Mesenchymal stem cell (in vitro differentiated cells and primary cell): Measurements from ENCODE around the gene KBTBD7.

Source experiments
- DNase-seq: peaks from one replicate; pipeline ENCODE4 v3.0.0-alpha.2; 2013
- H2AFZ ChIP-seq: one replicate; pipeline ENCODE4 v1.6.1; 2013; ENCODE audit warnings: low read depth, mild to moderate bottlenecking, control low read depth, inconsistent platforms, low read length, moderate library complexity
- H2AK5ac ChIP-seq: 2 replicates; pipeline ENCODE4 v1.6.1; 2013; ENCODE audit warnings: low read length, moderate library complexity, mild to moderate bottlenecking, inconsistent platforms; ENCODE audit not compliant: severe bottlenecking
- H2BK120ac ChIP-seq: one replicate; pipeline ENCODE4 v1.6.1; 2013; ENCODE audit warnings: low read depth, mild to moderate bottlenecking, inconsistent platforms, low read length, moderate library complexity
- H2BK12ac ChIP-seq, 2 experiments: one replicate each; pipeline ENCODE4 v1.6.1; 2013; ENCODE audit warnings: inconsistent platforms in 2 of 2, low read length in 2 of 2, mild to moderate bottlenecking in 2 of 2, moderate library complexity in 2 of 2, control low read depth in 1 of 2
- H2BK15ac ChIP-seq: one replicate; pipeline ENCODE4 v1.6.1; 2013; ENCODE audit warnings: mild to moderate bottlenecking, low read depth, inconsistent platforms; ENCODE audit not compliant: poor library complexity, severe bottlenecking
- H2BK5ac ChIP-seq: 2 replicates; pipeline ENCODE4 v1.6.1; 2013; ENCODE audit warnings: low read depth, mild to moderate bottlenecking, low read length, control low read depth, inconsistent platforms; ENCODE audit not compliant: poor library complexity, severe bottlenecking
- H3K14ac ChIP-seq, 2 experiments: one replicate each; pipeline ENCODE4 v1.6.1; 2013; ENCODE audit warnings: inconsistent platforms in 2 of 2, low read length in 2 of 2, control low read depth in 1 of 2, mild to moderate bottlenecking in 1 of 2, moderate library complexity in 1 of 2
- H3K18ac ChIP-seq, 2 experiments: one replicate each; pipeline ENCODE4 v1.6.1; 2013; ENCODE audit warnings: inconsistent platforms in 2 of 2, low read length in 2 of 2, control low read depth in 1 of 2, low read depth in 1 of 2, mild to moderate bottlenecking in 1 of 2
- H3K23ac ChIP-seq, 2 experiments: one replicate each; pipeline ENCODE4 v1.6.1; 2013; ENCODE audit warnings: inconsistent platforms in 2 of 2, low read length in 2 of 2, mild to moderate bottlenecking in 2 of 2, moderate library complexity in 2 of 2, control low read depth in 1 of 2
- H3K27ac ChIP-seq: 2 replicates; pipeline ENCODE4 v1.5.1; 2013; ENCODE audit warnings: mild to moderate bottlenecking, moderate library complexity, low read length, control low read depth, inconsistent platforms; ENCODE audit not compliant: poor library complexity, severe bottlenecking
- H3K27me3 ChIP-seq, 2 experiments: 2 replicates each; pipeline versions ENCODE4 v1.6.1 to v1.7.0; 2013; ENCODE audit warnings: low read length in 2 of 2, mild to moderate bottlenecking in 2 of 2, moderate library complexity in 2 of 2, control low read depth in 1 of 2, inconsistent platforms in 1 of 2; ENCODE audit not compliant: control insufficient read depth in 1 of 2, insufficient read depth in 1 of 2
- H3K36me3 ChIP-seq, 2 experiments: 2 replicates each; pipeline versions ENCODE4 v1.6.1 to v1.7.0; 2013; ENCODE audit warnings: low read length in 2 of 2, control low read depth in 1 of 2, inconsistent platforms in 1 of 2, low read depth in 1 of 2, mild to moderate bottlenecking in 1 of 2; ENCODE audit not compliant: insufficient read depth in 2 of 2, control insufficient read depth in 1 of 2
- H3K4ac ChIP-seq, 2 experiments: one replicate each; pipeline ENCODE4 v1.6.1; 2013; ENCODE audit warnings: inconsistent platforms in 2 of 2, low read length in 2 of 2, mild to moderate bottlenecking in 2 of 2, moderate library complexity in 2 of 2, control low read depth in 1 of 2, low read depth in 1 of 2
- H3K4me1 ChIP-seq: 2 replicates; pipeline ENCODE4 v1.6.1; 2013; ENCODE audit warnings: low read depth, low read length, control low read depth; ENCODE audit not compliant: control insufficient read depth, insufficient read depth
- H3K4me2 ChIP-seq: 2 replicates; pipeline ENCODE4 v1.6.1; 2013; ENCODE audit warnings: low read length, mild to moderate bottlenecking, inconsistent platforms; ENCODE audit not compliant: poor library complexity, severe bottlenecking
- H3K4me3 ChIP-seq, 2 experiments: 2 replicates each; pipeline versions ENCODE4 v1.5.1 to v1.7.0; 2013; ENCODE audit warnings: low read length in 2 of 2, mild to moderate bottlenecking in 2 of 2, control low read depth in 1 of 2, low read depth in 1 of 2; ENCODE audit not compliant: insufficient read depth in 1 of 2
- H3K79me1 ChIP-seq: replicated peaks from 2 replicates; pipeline ENCODE4 v1.6.1; 2013; ENCODE audit warnings: mild to moderate bottlenecking, control low read depth, low read length, inconsistent platforms; ENCODE audit not compliant: poor library complexity, severe bottlenecking
- H3K9ac ChIP-seq: 2 replicates; pipeline ENCODE4 v1.7.0; 2013; ENCODE audit warnings: mild to moderate bottlenecking, low read length, moderate library complexity
- H3K9me3 ChIP-seq: 2 replicates; pipeline ENCODE4 v1.7.0; 2013; ENCODE audit warnings: mild to moderate bottlenecking, low read length; ENCODE audit not compliant: control insufficient read depth
- H4K8ac ChIP-seq: one replicate; pipeline ENCODE4 v1.6.1; 2013; ENCODE audit warnings: inconsistent platforms, mild to moderate bottlenecking, low read length, moderate library complexity
- H4K91ac ChIP-seq: one replicate; pipeline ENCODE4 v1.6.1; 2013; ENCODE audit warnings: mild to moderate bottlenecking, low read length, inconsistent platforms
- WGBS: methylation state at CpG from one replicate; pipeline ENCODE4 v1.1.7; 2013; ENCODE audit warnings: mixed read lengths; 5-methylcytosine and 5-hydroxymethylcytosine counted together

The KBTBD7 gene

GRCh38 chr13:41213919-41214318, 19.6 kb upstream of the KBTBD7 start:
- Histone ChIP-seq H2BK120ac (no peak overlapping the region), H3K14ac (no peak overlapping the region)
- WGBS = 63% methylated on average over 3 of the region's 3 CpGs

GRCh38 chr13:41213316-41213715, 18.9 kb upstream of the KBTBD7 start:
- Histone ChIP-seq H3K4me1 (peaks cover 2% of the 10 kb centered on the region), H3K27ac (no peak overlapping the region), H2BK5ac (no peak overlapping the region), H3K23ac (no peak overlapping the region), H3K4me2 (no peak overlapping the region), H4K91ac (no peak overlapping the region), H2AFZ (no peak overlapping the region), H4K8ac (no peak overlapping the region), H2BK15ac (no peak overlapping the region), H2BK12ac (no peak overlapping the region), H2AK5ac (no peak overlapping the region), H3K79me1 (no peaks in the 10 kb centered on the region), H3K18ac (no peak overlapping the region), H3K36me3 (peaks cover 5 to 7% of the 10 kb centered on the region in 2 experiments), H3K9ac (no peak overlapping the region), H3K4ac (no peak overlapping the region), H3K4me3 (peak overlapping the region in 1 of 2 experiments; percentile 28), H2BK120ac (no peak overlapping the region), H3K27me3 (no peaks in the 10 kb centered on the region), H3K14ac (no peak overlapping the region), H3K9me3 (peaks cover 10% of the 10 kb centered on the region)
- DNase-seq = no peak
- WGBS = 90% methylated on average over 3 of the region's 3 CpGs

More at GRCh38 chr13:41213919-41214318, 19.6 kb upstream of the KBTBD7 start:
- H3K18ac ChIP-seq = no peak overlapping the region
- H3K4me2 ChIP-seq = no peak overlapping the region
- no peak overlapping the region for H3K4ac ChIP-seq
- no peaks in the 10 kb centered on the region for H3K79me1 ChIP-seq
- H3K27me3 ChIP-seq = no peaks in the 10 kb centered on the region
- no peak overlapping the region for H3K23ac ChIP-seq
- no peak overlapping the region for H2AK5ac ChIP-seq
- peaks cover 5 to 7% of the 10 kb centered on the region in 2 experiments for H3K36me3 ChIP-seq
- H2BK15ac ChIP-seq = no peak overlapping the region
- no peak overlapping the region for H2AFZ ChIP-seq
- peaks cover 7% of the 10 kb centered on the region for H3K9me3 ChIP-seq
- DNase-seq = no peak
- H3K27ac ChIP-seq = no peak overlapping the region
- H2BK5ac ChIP-seq = no peak overlapping the region
- no peak overlapping the region for H4K91ac ChIP-seq
- H3K4me1 ChIP-seq = peaks cover 2% of the 10 kb centered on the region
- no peak overlapping the region for H3K9ac ChIP-seq
- no peak overlapping the region for H3K4me3 ChIP-seq
- H2BK12ac ChIP-seq = no peak overlapping the region
- H4K8ac ChIP-seq = no peak overlapping the region

GRCh38 chr13:41212881-41213280, 18.5 kb upstream of the KBTBD7 start:
- Histone ChIP-seq H3K4me1 (peaks cover 2% of the 10 kb centered on the region), H4K91ac (no peak overlapping the region), H2BK12ac (no peak overlapping the region), H3K9me3 (peaks cover 15% of the 10 kb centered on the region), H2AFZ (no peak overlapping the region), H3K23ac (no peak overlapping the region), H3K14ac (no peak overlapping the region), H3K4ac (no peak overlapping the region), H4K8ac (no peak overlapping the region), H3K4me2 (no peak overlapping the region), H2BK120ac (no peak overlapping the region), H3K27ac (no peak overlapping the region), H2BK5ac (no peak overlapping the region), H2BK15ac (no peak overlapping the region), H2AK5ac (no peak overlapping the region), H3K18ac (no peak overlapping the region), H3K4me3 (no peak overlapping the region), H3K79me1 (no peaks in the 10 kb centered on the region), H3K27me3 (no peaks in the 10 kb centered on the region), H3K9ac (no peak overlapping the region), H3K36me3 (peaks cover 5 to 7% of the 10 kb centered on the region in 2 experiments)
- no peak for DNase-seq

- no peak overlapping the region for H3K4ac ChIP-seq
- H3K4me3 ChIP-seq = no peak overlapping the region
- H3K23ac ChIP-seq = no peak overlapping the region
- no peak overlapping the region for H3K9ac ChIP-seq
- peaks cover 2% of the 10 kb centered on the region for H3K4me1 ChIP-seq
- H3K27me3 ChIP-seq = no peaks in the 10 kb centered on the region
- H2BK15ac ChIP-seq = no peak overlapping the region
- H3K14ac ChIP-seq = no peak overlapping the region
- H2AFZ ChIP-seq = no peak overlapping the region
- no peak overlapping the region for H3K4me2 ChIP-seq
- H2BK12ac ChIP-seq = no peak overlapping the region
- H3K18ac ChIP-seq = no peak overlapping the region
- H3K27ac ChIP-seq = no peak overlapping the region
- no peak overlapping the region for H4K8ac ChIP-seq
- no peak for DNase-seq
- no peak overlapping the region for H2BK5ac ChIP-seq
- no CpG with 5 or more reads among the region's 2 CpGs for WGBS
- no peaks in the 10 kb centered on the region for H3K79me1 ChIP-seq
- no peak overlapping the region for H2AK5ac ChIP-seq
- no peak overlapping the region for H2BK120ac ChIP-seq
- H3K36me3 ChIP-seq = peaks cover 5 to 7% of the 10 kb centered on the region in 2 experiments
- peaks cover 17% of the 10 kb centered on the region for H3K9me3 ChIP-seq
- H4K91ac ChIP-seq = no peak overlapping the region
Observed at GRCh38 chr13:41211062-41211461, 16.7 kb upstream of the KBTBD7 start.
